H1 (cell line): ENCODE results near the gene SEMA6A. TPM values are rescaled to one million over a fixed set of nuclear protein-coding genes. Genes with fewer than 3 reads are reported as not detected.

ENCODE experiments used
- CTCF ChIA-PET: fragments of 300-600 bp; sonication (Branson Sonifier 250); formaldehyde crosslinking; loops from one replicate; lab custom pipeline; 2021; ENCODE audit not compliant: partially characterized antibody; lab: Charles Lee
- POLR2A ChIA-PET: fragments of 300-600 bp; sonication (Branson Sonifier 250); formaldehyde crosslinking; loops from one replicate; lab custom pipeline; 2021; ENCODE audit warnings: inconsistent platforms; ENCODE audit not compliant: partially characterized antibody; lab: Charles Lee
- DNase-seq, 2 experiments: peaks; one replicate each; pipeline versions ENCODE4 v3.0.0 to v3.0.0-alpha.2; 2010 to 2022; ENCODE audit warnings: low spot score in 2 of 2, low read depth in 1 of 2, mixed read lengths in 1 of 2
- FAIRE-seq: peaks from 2 replicates; lab custom pipeline; 2011; peaks lifted over from hg19 to GRCh38; lab: Jason Lieb, UNC
- H2AFZ ChIP-seq: 2 replicates; pipeline ENCODE4 v1.8.1; 2012; ENCODE audit warnings: low read length, inconsistent platforms
- H2AK5ac ChIP-seq: 2 replicates; pipeline ENCODE4 v1.6.1; 2013; ENCODE audit warnings: low read depth, low read length
- H2BK120ac ChIP-seq: replicated peaks from 2 replicates; pipeline ENCODE3; 2013; ENCODE audit warnings: low read depth, low read length, inconsistent platforms
- H2BK12ac ChIP-seq: 2 replicates; pipeline ENCODE4 v1.6.1; 2013; ENCODE audit warnings: low read depth, low read length
- H2BK15ac ChIP-seq: 2 replicates; pipeline ENCODE4 v1.6.1; 2013; ENCODE audit warnings: low read length
- H2BK20ac ChIP-seq: 2 replicates; pipeline ENCODE4 v1.6.1; 2013; ENCODE audit warnings: low read length
- H2BK5ac ChIP-seq: 2 replicates; pipeline ENCODE4 v1.6.1; 2013; ENCODE audit warnings: low read depth, low read length
- H3K14ac ChIP-seq: 2 replicates; pipeline ENCODE4 v1.6.1; 2013; ENCODE audit warnings: inconsistent platforms; ENCODE audit not compliant: insufficient read length
- H3K18ac ChIP-seq: 2 replicates; pipeline ENCODE4 v1.6.1; 2013; ENCODE audit warnings: low read length; ENCODE audit errors: extremely low read depth
- H3K23ac ChIP-seq: 2 replicates; pipeline ENCODE4 v1.6.1; 2013; ENCODE audit warnings: inconsistent platforms; ENCODE audit not compliant: insufficient read length
- H3K23me2 ChIP-seq: 2 replicates; pipeline ENCODE4 v1.6.1; 2013; ENCODE audit warnings: low read depth, low read length
- H3K27ac ChIP-seq: 2 replicates; pipeline ENCODE4 v1.6.1; 2011; ENCODE audit warnings: low read depth, low read length, inconsistent platforms
- H3K27me3 ChIP-seq, 4 experiments: replicated peaks in 1 of 4; 1 replicate in 1 of 4; 2 replicates in 3 of 4; pipeline versions ENCODE4 v1.6.1 to v1.8.1; 2011 to 2013; ENCODE audit warnings: low read length in 3 of 4, mild to moderate bottlenecking in 3 of 4, inconsistent platforms in 2 of 4, mixed read lengths in 2 of 4, moderate library complexity in 1 of 4; ENCODE audit not compliant: control insufficient read depth in 3 of 4, insufficient read depth in 3 of 4; ENCODE audit errors: extremely low read depth in 1 of 4
- H3K36me3 ChIP-seq, 4 experiments: 2 replicates each; pipeline versions ENCODE4 v1.6.1 to v1.8.1; 2011 to 2013; ENCODE audit warnings: mild to moderate bottlenecking in 4 of 4, low read length in 3 of 4, moderate library complexity in 2 of 4, control low read depth in 1 of 4, inconsistent platforms in 1 of 4; ENCODE audit not compliant: insufficient read depth in 4 of 4, control insufficient read depth in 2 of 4
- H3K4ac ChIP-seq: replicated peaks from 2 replicates; pipeline ENCODE3; 2013; ENCODE audit warnings: low read length, low read depth, mixed read lengths, inconsistent platforms; ENCODE audit not compliant: insufficient read length
- H3K4me1 ChIP-seq, 4 experiments: replicated peaks in 1 of 4; 1 replicate in 1 of 4; 2 replicates in 3 of 4; pipeline versions ENCODE4 v1.6.1 to v1.8.1; 2011 to 2013; ENCODE audit warnings: low read length in 3 of 4, inconsistent platforms in 2 of 4, mixed read lengths in 1 of 4; ENCODE audit not compliant: insufficient read depth in 4 of 4, control insufficient read depth in 3 of 4
- H3K4me2 ChIP-seq, 2 experiments: 2 replicates each; pipeline versions ENCODE4 v1.6.1 to v1.8.1; 2011 to 2013; ENCODE audit warnings: low read depth in 2 of 2, low read length in 2 of 2, control low read depth in 1 of 2, inconsistent platforms in 1 of 2, mild to moderate bottlenecking in 1 of 2; ENCODE audit not compliant: insufficient read depth in 1 of 2
- H3K4me3 ChIP-seq, 4 experiments: fragments of 200-600, 300-600 bp in 1 of 4; sonication (generic), shearing (Covaris generic), sonication (Bioruptor Twin) in 1 of 4; 2 replicates each; pipeline versions ENCODE4 v1.5.1 to v1.8.1; 2011 to 2016; ENCODE audit warnings: low read length in 4 of 4, low read depth in 3 of 4, control low read depth in 2 of 4, inconsistent platforms in 2 of 4, mild to moderate bottlenecking in 2 of 4, mixed read lengths in 1 of 4, moderate library complexity in 1 of 4; ENCODE audit not compliant: insufficient read depth in 2 of 4; ENCODE audit errors: extremely low read depth in 1 of 4
- H3K56ac ChIP-seq: replicated peaks from 2 replicates; pipeline ENCODE3; 2013; ENCODE audit warnings: low read depth, mild to moderate bottlenecking, mixed read lengths, low read length, inconsistent platforms; ENCODE audit not compliant: insufficient read length
- H3K79me1 ChIP-seq: 2 replicates; pipeline ENCODE4 v1.6.1; 2013; ENCODE audit warnings: low read depth, low read length, control low read depth
- H3K79me2 ChIP-seq, 2 experiments: 2 replicates each; pipeline versions ENCODE4 v1.6.1 to v1.8.1; 2012 to 2013; ENCODE audit warnings: low read length in 2 of 2, mild to moderate bottlenecking in 2 of 2, inconsistent platforms in 1 of 2; ENCODE audit not compliant: insufficient read depth in 2 of 2, control insufficient read depth in 1 of 2
- H3K9ac ChIP-seq, 4 experiments: replicated peaks in 1 of 4; 1 replicate in 1 of 4; 2 replicates in 3 of 4; pipeline versions ENCODE4 v1.6.1 to v1.8.1; 2011 to 2013; ENCODE audit warnings: low read depth in 3 of 4, low read length in 3 of 4, control low read depth in 2 of 4, mild to moderate bottlenecking in 2 of 4, moderate library complexity in 2 of 4, inconsistent platforms in 1 of 4; ENCODE audit errors: extremely low read depth in 1 of 4
- H3K9me3 ChIP-seq, 2 experiments: 2 replicates each; pipeline versions ENCODE4 v1.6.1 to v1.8.1; 2012 to 2013; ENCODE audit warnings: mild to moderate bottlenecking in 2 of 2, moderate library complexity in 2 of 2, control low read depth in 1 of 2, inconsistent platforms in 1 of 2, low read depth in 1 of 2, low read length in 1 of 2, mixed read lengths in 1 of 2; ENCODE audit not compliant: insufficient read depth in 2 of 2
- H4K20me1 ChIP-seq, 2 experiments: replicated peaks in 1 of 2; 2 replicates each; pipeline versions ENCODE3 to v1.8.1; 2011 to 2013; ENCODE audit warnings: inconsistent platforms in 2 of 2, low read length in 2 of 2, mild to moderate bottlenecking in 1 of 2; ENCODE audit not compliant: insufficient read depth in 2 of 2, control insufficient read depth in 1 of 2
- H4K5ac ChIP-seq: 2 replicates; pipeline ENCODE4 v1.6.1; 2013; ENCODE audit warnings: low read length, low read depth, mixed read lengths, inconsistent platforms; ENCODE audit not compliant: insufficient read length
- H4K8ac ChIP-seq: 2 replicates; pipeline ENCODE4 v1.8.0; 2013; ENCODE audit warnings: mild to moderate bottlenecking, moderate library complexity, low read length, inconsistent platforms; ENCODE audit not compliant: insufficient read depth; ENCODE audit errors: extremely low read depth
- H4K91ac ChIP-seq: replicated peaks from 2 replicates; pipeline ENCODE3; 2013; ENCODE audit warnings: low read length, mixed read lengths, inconsistent platforms; ENCODE audit not compliant: insufficient read length
- ASH2L ChIP-seq: fragments of 200-600, 300-600 bp; sonication (generic); IDR thresholded peaks from one replicate; pipeline ENCODE4 v1.7.1; 2017; ENCODE audit warnings: low read length
- BACH1 ChIP-seq: IDR thresholded peaks from 2 replicates; pipeline ENCODE4 v1.6.1; 2012; ENCODE audit warnings: low read length, improper control_type of control experiment
- CBX5 ChIP-seq: fragments of 300-800, 300-1000 bp; sonication (generic); IDR thresholded peaks from 2 replicates; pipeline ENCODE4 v1.7.1; 2016; ENCODE audit warnings: antibody characterized with exemption, low read length, low read depth
- EZH2 ChIP-seq: fragments of 200-600 bp; sonication (generic); IDR thresholded peaks from 2 replicates; pipeline ENCODE4 v1.7.1; 2012; ENCODE audit warnings: low read depth, mild to moderate bottlenecking, moderate library complexity, low read length, inconsistent platforms; ENCODE audit not compliant: severe bottlenecking
- GTF2F1 ChIP-seq: IDR thresholded peaks from 2 replicates; pipeline ENCODE4 v1.6.1; 2012; ENCODE audit warnings: low read depth, low read length, improper control_type of control experiment, borderline replicate concordance
- HDAC6 ChIP-seq: IDR thresholded peaks from one replicate; pipeline ENCODE4 v1.7.1; 2012; ENCODE audit warnings: low read depth, mild to moderate bottlenecking, inconsistent platforms, low read length, moderate library complexity
- JUND ChIP-seq: IDR thresholded peaks from 2 replicates; pipeline ENCODE4 v1.6.1; 2011; ENCODE audit warnings: mild to moderate bottlenecking, improper control_type of control experiment, low read length
- MAX ChIP-seq: IDR thresholded peaks from 2 replicates; pipeline ENCODE4 v1.6.1; 2012; ENCODE audit warnings: inconsistent platforms
- POU5F1 ChIP-seq: IDR thresholded peaks from 2 replicates; pipeline ENCODE4 v1.6.1; 2011; ENCODE audit warnings: low read depth, mild to moderate bottlenecking, low read length, moderate library complexity
- RBBP5 ChIP-seq: IDR thresholded peaks from 2 replicates; pipeline ENCODE4 v1.7.1; 2012; ENCODE audit warnings: low read depth, mild to moderate bottlenecking, inconsistent platforms, low read length, moderate library complexity, borderline replicate concordance
- SIX5 ChIP-seq: IDR thresholded peaks from 2 replicates; pipeline ENCODE4 v1.6.1; 2011; ENCODE audit warnings: mild to moderate bottlenecking, low read depth, low read length
- SP1 ChIP-seq: IDR thresholded peaks from 2 replicates; pipeline ENCODE4 v1.6.1; 2011; ENCODE audit warnings: low read depth, low read length
- SP2 ChIP-seq: IDR thresholded peaks from 2 replicates; pipeline ENCODE4 v1.6.1; 2012; ENCODE audit warnings: mild to moderate bottlenecking, low read length, inconsistent platforms
- SUZ12 ChIP-seq: fragments of 200-600 bp; sonication (generic); IDR thresholded peaks from 2 replicates; pipeline ENCODE4 v1.6.1; 2012; ENCODE audit warnings: mild to moderate bottlenecking, inconsistent platforms, low read length, moderate library complexity, mixed read lengths
- TCF12 ChIP-seq: IDR thresholded peaks from 2 replicates; pipeline ENCODE4 v1.6.1; 2011; ENCODE audit warnings: low read depth, mild to moderate bottlenecking, low read length
- WGBS, 2 experiments: shearing (Covaris generic) in 1 of 2; methylation state at CpG; one replicate each; pipeline versions ENCODE4 v1.1.6 to v1.1.7; 2013 to 2015; ENCODE audit warnings: low lambda C conversion rate in 2 of 2, mixed read lengths in 2 of 2, inconsistent platforms in 1 of 2, low coverage in 1 of 2, missing lambda C conversion rate in 1 of 2; ENCODE audit not compliant: insufficient replicate concordance in 2 of 2, insufficient coverage in 1 of 2, insufficient read length in 1 of 2; ENCODE audit errors: extremely low coverage in 1 of 2, missing lambda C conversion rate in 1 of 2; 5-methylcytosine and 5-hydroxymethylcytosine counted together
- polyA plus RNA-seq, 7 experiments: library from polyadenylated mRNA; depleted of rRNA in 3 of 7; stranded (reverse) in 5 of 7; unstranded in 2 of 7; fragments of >200 nt in 5 of 7; fragments of 200-250 nt in 2 of 7; gene quantifications; 1 replicate in 5 of 7; 2 replicates in 1 of 7; 4 replicates in 1 of 7; pipeline versions ENCODE4 v1.2.1 to v1.2.3, GENCODE V29; 2011 to 2013; ENCODE audit warnings: missing spikeins in 2 of 7, mixed read lengths in 2 of 7
- total RNA-seq: library from RNA; stranded (reverse); fragmentation: NEBNext Ultra II Directional; extraction: Animal tissue kit (Norgen Biotek cat#: 25700); gene quantifications from 2 replicates; pipeline ENCODE4 v1.2.1, GENCODE V29; 2021

Gene SEMA6A
- total and polyA plus RNA-seq, 2 of the 8 experiments (the other 6 are each of a cell fraction or from before 2014, with no cell fraction given), result 78.3 to 277 TPM

GRCh38 chr5:116530276-116530675 lies 44.3 kb downstream of the SEMA6A start:
- no peak overlapping the region for H3K18ac ChIP-seq
- H3K14ac ChIP-seq, result no peak overlapping the region
- H4K5ac ChIP-seq, result no peak overlapping the region
- H3K4me1 ChIP-seq, result peaks cover 9 to 31% (median 19%) of the 10 kb centered on the region in 4 experiments; a peak in 6 of 7 replicates
- H2BK5ac ChIP-seq, result no peak overlapping the region
- no peak overlapping the region for H4K91ac ChIP-seq
- whole genome bisulfite sequencing, 2 experiments, result 85% methylated on average over 4 of the region's 4 CpGs; no CpG with 5 or more reads in 1 of the 2 experiments
- no peaks in the 10 kb centered on the region; a peak in 1 of 8 replicates for H3K36me3 ChIP-seq
- DNase-seq (no peak), FAIRE-seq (no peak)
- no peak overlapping the region for H2AFZ ChIP-seq
- H3K56ac ChIP-seq, result no peak overlapping the region
- H2BK120ac ChIP-seq, result no peak overlapping the region
- H3K27ac ChIP-seq, result no peak overlapping the region
- H2BK20ac ChIP-seq, result no peak overlapping the region
- H2BK12ac ChIP-seq, result no peak overlapping the region
- H2BK15ac ChIP-seq, result no peak overlapping the region
- H3K4me3 ChIP-seq, result no peak overlapping the region
- ChIA-PET CTCF (interaction anchor here (0.6 to 1.4 kb wide), 2 partner anchors 31 to 738 kb away, joined by 4 to 5 read pairs; no protein-coding TSS in a partner anchor), POLR2A (interaction anchor here (0.8 kb wide), 1 partner anchor 9 kb away, joined by 4 read pairs; no protein-coding TSS in a partner anchor)
- H3K79me1 ChIP-seq, result no peaks in the 10 kb centered on the region; the same call in none of the 2 replicates
- H2AK5ac ChIP-seq, result no peak overlapping the region
- H3K79me2 ChIP-seq, result peaks cover 85 to 100% of the 10 kb centered on the region in 2 experiments
- no peak overlapping the region for H3K9ac ChIP-seq
- H3K4me2 ChIP-seq, result no peak overlapping the region; a peak in 1 of 4 replicates
- peaks cover 38 to 52% of the 10 kb centered on the region in 2 experiments for H4K20me1 ChIP-seq
- H3K4ac ChIP-seq, result no peak overlapping the region
- no peaks in the 10 kb centered on the region for H3K23me2 ChIP-seq
- H4K8ac ChIP-seq, result no peak overlapping the region
- no peak overlapping the region for H3K23ac ChIP-seq
- H3K9me3 ChIP-seq, result no peaks in the 10 kb centered on the region
- no peaks in the 10 kb centered on the region for H3K27me3 ChIP-seq
- TF ChIP-seq SIX5 (no peak), EZH2 (no peak), SP1 (no peak), CBX5 (no peak), HDAC6 (no peak), JUND (no peak), SP2 (no peak), POU5F1 (no peak), MAX (no peak), RBBP5 (no peak), SUZ12 (no peak), BACH1 (no peak), ASH2L (no peak), TCF12 (no peak), GTF2F1 (no peak)
